Stimulated activated CD8-positive, alpha-beta memory T cell treated with anti-CD3 and anti-CD28 coated beads, Interleukin-12 subunit alpha, Interleukin-12 subunit beta, amount 100 ng/mL, for 1 hour (primary cell): ENCODE results near the gene YPEL3.

Experiments
- DNase-seq: peaks from one replicate; pipeline ENCODE4 v3.0.0-alpha.2; 2020; ENCODE audit warnings: low read depth

YPEL3 gene

GRCh38 chr16:30090610-30091331, 5.2 kb downstream of the YPEL3 start:
- DNase-seq, result no peak

- DNase-seq, result no peak
Observed at GRCh38 chr16:30088832-30089624, 7.0 kb downstream of the YPEL3 start.

GRCh38 chr16:30088237-30088831, 7.7 kb downstream of the YPEL3 start:
- no peak for DNase-seq

- no peak for DNase-seq
Observed at GRCh38 chr16:30087181-30087898, 8.7 kb downstream of the YPEL3 start.

GRCh38 chr16:30086291-30087140, 9.5 kb downstream of the YPEL3 start:
- DNase-seq, result no peak

GRCh38 chr16:30085820-30086219, 10.2 kb downstream of the YPEL3 start:
- no peak for DNase-seq

- no peak for DNase-seq
Observed at GRCh38 chr16:30085247-30085646, 10.8 kb downstream of the YPEL3 start.

GRCh38 chr16:30084816-30085159, 11.2 kb downstream of the YPEL3 start:
- no peak for DNase-seq

- no peak for DNase-seq
Observed at GRCh38 chr16:30084096-30084815, 11.8 kb downstream of the YPEL3 start.

GRCh38 chr16:30083216-30084055, 12.6 kb downstream of the YPEL3 start:
- DNase-seq, result no peak

GRCh38 chr16:30082545-30083090, 13.4 kb downstream of the YPEL3 start:
- DNase-seq, result no peak

GRCh38 chr16:30079480-30079879, 16.5 kb downstream of the YPEL3 start:
- DNase-seq, result no peak

GRCh38 chr16:30078744-30079143, 17.3 kb downstream of the YPEL3 start:
- no peak for DNase-seq

GRCh38 chr16:30077656-30078055, 18.4 kb downstream of the YPEL3 start:
- DNase-seq, result no peak

- DNase-seq, result no peak
Observed at GRCh38 chr16:30076276-30076791, 19.7 kb downstream of the YPEL3 start.

GRCh38 chr16:30075503-30076275, 20.3 kb downstream of the YPEL3 start, which contains the start of gene PPP4C:
TSS of gene PPP4C (plus strand) at chr16:30075994. CDS start at chr16:30076378, 384 bp downstream.
- DNase-seq, result peak; percentile 84

- no peak for DNase-seq
Observed at GRCh38 chr16:30070490-30070889, 25.5 kb downstream of the YPEL3 start.
